SU-DHL-6 (cell line): ENCODE measurements around the gene HDAC7.

Experiments used
- CTCF ChIP-seq: fragments of 200-600 bp; sonication (generic); IDR thresholded peaks from one replicate; pipeline ENCODE4 v1.5.1; 2017; ENCODE audit warnings: antibody characterized with exemption, mild to moderate bottlenecking, low read length, moderate library complexity; ENCODE audit not compliant: insufficient read depth, poor library complexity, severe bottlenecking
- EZH2phosphoT487 ChIP-seq: fragments of 200-600 bp; sonication (generic), shearing (Covaris generic); conservative IDR thresholded peaks from 2 replicates; pipeline ENCODE4 v1.6.1; 2018; ENCODE audit warnings: mild to moderate bottlenecking, antibody characterized with exemption, low read length, moderate library complexity, mixed read lengths

DNA sequence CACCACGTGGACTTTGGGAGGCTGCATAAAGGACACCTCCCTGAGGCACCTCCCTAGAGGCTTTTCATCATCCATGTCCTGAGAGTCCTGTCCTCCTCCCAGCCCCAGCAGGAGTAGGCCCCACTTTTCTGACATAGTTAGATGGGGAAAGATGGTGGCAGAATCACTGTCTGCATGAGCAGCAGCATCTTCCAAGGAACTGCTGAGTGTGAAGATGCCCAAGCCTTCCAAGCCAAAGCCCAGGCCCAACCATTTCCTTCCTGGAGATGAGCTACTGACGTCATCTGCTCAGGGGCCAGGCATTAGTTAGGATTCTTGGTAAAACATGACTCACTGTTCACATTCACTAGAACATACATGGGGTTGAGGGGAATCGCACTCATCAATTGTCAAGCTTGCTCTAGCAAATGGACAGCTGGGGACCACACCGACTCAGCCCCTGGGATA is 47.8 kb upstream of the HDAC7 start:
- no peak for TF ChIP-seq CTCF
- no peak for TF ChIP-seq EZH2phosphoT487
